HG02973 (cell line): Measurements from ENCODE around the gene SESN1.
A peak's percentile ranks its signal among the peaks of the same experiment; 100 is the strongest.

ENCODE experiments used
- ATAC-seq: cut with Tn5 transposase; IDR thresholded peaks from one replicate; pipeline ENCODE4 v1.9.1; 2021; ENCODE audit warnings: moderate library complexity; ENCODE audit not compliant: unreplicated experiment

Gene SESN1

GRCh38 chr6:109031416-109031815, 63.2 kb downstream of the SESN1 start:
- ATAC-seq: no peak

- ATAC-seq: no peak
These were observed 65.3 kb downstream of the SESN1 start for GRCh38 chr6:109029313-109029712.

GRCh38 chr6:109028439-109028838, 66.2 kb downstream of the SESN1 start:
- no peak for ATAC-seq

GRCh38 chr6:109027964-109028363, 66.7 kb downstream of the SESN1 start:
- no peak for ATAC-seq

- ATAC-seq: no peak
These were observed 69.0 kb downstream of the SESN1 start for GRCh38 chr6:109025639-109026038.

- ATAC-seq: no peak
These were observed 69.9 kb downstream of the SESN1 start for GRCh38 chr6:109024784-109025183.

GRCh38 chr6:109024368-109024767, 70.3 kb downstream of the SESN1 start:
- ATAC-seq: no peak

- no peak for ATAC-seq
These were observed 71.2 kb downstream of the SESN1 start for GRCh38 chr6:109023356-109023925.

- ATAC-seq: no peak
These were observed 72.8 kb downstream of the SESN1 start for GRCh38 chr6:109021870-109022269.

GRCh38 chr6:109019911-109020310, 74.7 kb downstream of the SESN1 start:
- no peak for ATAC-seq

GRCh38 chr6:109015176-109015575, 79.5 kb downstream of the SESN1 start:
- no peak for ATAC-seq

- no peak for ATAC-seq
These were observed 80.0 kb downstream of the SESN1 start for GRCh38 chr6:109014606-109015005.

- ATAC-seq: no peak
These were observed 80.9 kb downstream of the SESN1 start for GRCh38 chr6:109013656-109014305.

- ATAC-seq: no peak
These were observed 83.9 kb downstream of the SESN1 start for GRCh38 chr6:109010705-109011102.

- no peak for ATAC-seq
These were observed 84.5 kb downstream of the SESN1 start for GRCh38 chr6:109009962-109010704.

GRCh38 chr6:109009236-109009961, 85.2 kb downstream of the SESN1 start:
- peak; percentile 90 for ATAC-seq

GRCh38 chr6:109008537-109009235, 86.0 kb downstream of the SESN1 start:
- ATAC-seq: no peak

- ATAC-seq: no peak
These were observed 86.6 kb downstream of the SESN1 start for GRCh38 chr6:109008054-109008453.

- ATAC-seq: no peak
These were observed 87.1 kb downstream of the SESN1 start for GRCh38 chr6:109007521-109007920.

- no peak for ATAC-seq
These were observed 87.8 kb downstream of the SESN1 start for GRCh38 chr6:109006818-109007217.

- no peak for ATAC-seq
These were observed 91.8 kb downstream of the SESN1 start for GRCh38 chr6:109002882-109003281.
